22Rv1 (cell line): ENCODE data around the gene KCNQ1.
A peak's percentile ranks its signal among the peaks of the same experiment; 100 is the strongest.

Source experiments
- H3K27ac ChIP-seq: fragments of 450-650 bp; 2 replicates; pipeline ENCODE4 v1.5.1; 2017
- ZFX ChIP-seq: fragments of 450-650 bp; IDR thresholded peaks from 2 replicates; pipeline ENCODE4 v1.6.1; 2017; ENCODE audit warnings: antibody characterized with exemption, borderline replicate concordance
- TF ChIP-seq, protein P1 (sequence below): fragments of 450-650 bp; IDR thresholded peaks from 2 replicates; pipeline ENCODE4 v1.5.1; 2017; ENCODE audit warnings: mild to moderate bottlenecking

The KCNQ1 gene

DNA sequence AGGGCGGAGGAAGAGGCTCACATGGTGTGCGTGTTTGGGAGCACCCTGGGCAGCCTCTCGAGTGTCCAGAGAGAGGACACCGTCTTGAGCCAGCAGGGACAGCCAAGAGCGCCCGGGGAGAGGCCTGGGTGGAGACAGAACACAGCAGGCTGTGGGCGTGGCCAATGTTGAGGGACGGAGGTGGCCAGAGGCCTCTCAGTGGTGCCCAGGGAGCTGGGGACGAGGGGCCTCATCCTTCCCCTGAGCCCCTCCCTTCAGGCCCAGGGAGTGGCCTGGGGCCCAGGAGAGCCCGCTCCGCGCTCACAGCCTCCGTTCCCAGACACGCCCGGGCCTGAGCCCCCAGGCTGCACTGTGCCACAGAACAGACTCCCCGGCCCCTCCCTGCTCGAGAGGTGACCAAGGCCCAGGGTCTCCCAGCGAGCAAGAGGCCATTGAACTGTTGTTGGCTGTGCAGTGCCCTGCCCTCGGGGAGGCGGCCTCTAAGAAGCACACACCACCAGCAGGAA, 392.3 kb downstream of the KCNQ1 start:
- H3K27ac ChIP-seq = no peak overlapping the region
- TF ChIP-seq, protein P1, sequence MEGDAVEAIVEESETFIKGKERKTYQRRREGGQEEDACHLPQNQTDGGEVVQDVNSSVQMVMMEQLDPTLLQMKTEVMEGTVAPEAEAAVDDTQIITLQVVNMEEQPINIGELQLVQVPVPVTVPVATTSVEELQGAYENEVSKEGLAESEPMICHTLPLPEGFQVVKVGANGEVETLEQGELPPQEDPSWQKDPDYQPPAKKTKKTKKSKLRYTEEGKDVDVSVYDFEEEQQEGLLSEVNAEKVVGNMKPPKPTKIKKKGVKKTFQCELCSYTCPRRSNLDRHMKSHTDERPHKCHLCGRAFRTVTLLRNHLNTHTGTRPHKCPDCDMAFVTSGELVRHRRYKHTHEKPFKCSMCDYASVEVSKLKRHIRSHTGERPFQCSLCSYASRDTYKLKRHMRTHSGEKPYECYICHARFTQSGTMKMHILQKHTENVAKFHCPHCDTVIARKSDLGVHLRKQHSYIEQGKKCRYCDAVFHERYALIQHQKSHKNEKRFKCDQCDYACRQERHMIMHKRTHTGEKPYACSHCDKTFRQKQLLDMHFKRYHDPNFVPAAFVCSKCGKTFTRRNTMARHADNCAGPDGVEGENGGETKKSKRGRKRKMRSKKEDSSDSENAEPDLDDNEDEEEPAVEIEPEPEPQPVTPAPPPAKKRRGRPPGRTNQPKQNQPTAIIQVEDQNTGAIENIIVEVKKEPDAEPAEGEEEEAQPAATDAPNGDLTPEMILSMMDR = peak; percentile 61
- TF ChIP-seq ZFX = no peak

DNA sequence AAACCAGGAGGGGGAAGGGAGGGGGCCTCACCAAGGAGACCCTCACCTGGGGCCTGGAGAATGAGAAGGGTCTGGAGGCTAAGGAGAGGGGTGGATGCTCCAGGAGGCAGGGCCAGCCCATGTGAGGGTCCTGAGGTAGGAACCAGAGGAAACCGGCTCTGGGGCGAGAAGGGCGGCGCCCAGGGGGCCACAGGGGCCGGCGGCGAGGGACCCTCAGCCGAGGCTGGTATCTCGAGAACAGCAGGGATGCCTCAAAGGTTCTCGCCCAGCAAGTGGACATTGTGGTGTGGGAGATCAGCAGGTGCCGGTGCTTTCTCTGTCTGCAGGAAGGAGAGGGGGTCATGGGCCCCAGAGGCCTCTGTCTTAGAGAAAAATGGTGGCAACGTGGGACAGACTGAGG, 392.8 kb downstream of the KCNQ1 start:
- TF ChIP-seq ZFX = no peak
- TF ChIP-seq, protein P1 = no peak
- no peak overlapping the region for H3K27ac ChIP-seq

DNA sequence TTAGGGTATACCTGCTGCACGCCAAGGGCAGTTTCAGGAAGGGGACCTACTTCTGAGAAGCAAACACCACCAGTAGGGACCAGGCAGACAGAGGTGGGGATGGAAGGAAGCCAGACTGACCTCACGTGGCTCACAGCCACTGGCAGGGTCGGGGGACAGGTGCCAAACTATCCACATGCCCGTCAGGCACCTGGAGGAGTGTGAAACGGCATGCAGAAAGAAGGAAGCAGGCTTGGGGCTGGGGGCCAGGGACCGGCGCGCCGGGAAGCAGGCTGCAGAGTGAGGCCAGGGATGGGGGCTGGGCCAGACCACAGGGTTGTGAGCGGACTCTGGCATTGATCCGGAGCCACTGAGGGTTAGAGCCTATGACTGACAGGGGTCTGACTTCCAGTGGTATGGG, 393.3 kb downstream of the KCNQ1 start:
- H3K27ac ChIP-seq = no peak overlapping the region
- TF ChIP-seq, protein P1 = no peak
- no peak for TF ChIP-seq ZFX

- no peak overlapping the region for H3K27ac ChIP-seq
Observed at GRCh38 chr11:2838676-2839294, 394.0 kb downstream of the KCNQ1 start.

GRCh38 chr11:2839395-2839943, 394.7 kb downstream of the KCNQ1 start:
- TF ChIP-seq ZFX = no peak
- TF ChIP-seq, protein P1 = no peak
- no peak overlapping the region for H3K27ac ChIP-seq

More at GRCh38 chr11:2838676-2839294, 394.0 kb downstream of the KCNQ1 start:
- TF ChIP-seq, protein P1 = no peak
- TF ChIP-seq ZFX = no peak

- no peak overlapping the region for H3K27ac ChIP-seq
- no peak for TF ChIP-seq ZFX
- TF ChIP-seq, protein P1 = no peak
Observed at GRCh38 chr11:2841411-2842190, 396.8 kb downstream of the KCNQ1 start.
